ENCODE measurements around the gene DDX51. TPM values are rescaled to one million over a fixed set of nuclear protein-coding genes. Genes with fewer than 3 reads are reported as not detected.

DDX51 gene
- total and polyA plus RNA-seq, 2 donors (not counting 1 experiment from before 2014, with no cell fraction given) = 46.3 to 60.8 TPM

- peak overlapping the region; percentile 45 for H2AFZ ChIP-seq (ENCODE audit: insufficient read depth, low read depth, low read length, poor library complexity, severe bottlenecking)
- H3K4me3 ChIP-seq (ENCODE audit: control extremely low read depth in 1 of 5, extremely low read depth in 1 of 5, insufficient read depth in 1 of 5, low read depth in 2 of 5, low read length in 4 of 5) = no peak overlapping the region
- H4K20me1 ChIP-seq (ENCODE audit: control insufficient read depth, insufficient read depth, low read length, poor library complexity, severe bottlenecking) = no peaks in the 10 kb centered on the region
- POLR2A ChIA-PET = no interaction called here
- 82% methylated on average over 38 of the region's 39 CpGs for WGBS (ENCODE audit: insufficient coverage)
- no peak for TF ChIP-seq EZH2 (IDR thresholded peaks at IDR 0.05; ENCODE audit: borderline replicate concordance, insufficient read depth, low read depth, low read length, poor library complexity, severe bottlenecking)
- no peak for TF ChIP-seq CTCF (IDR thresholded peaks at IDR 0.05)
- Mint-ChIP-seq H3K27ac (no peak overlapping the region), H3K27me3 (no peaks in the 10 kb centered on the region), H3K9me3 (ENCODE audit: insufficient read depth) (peaks cover 6% of the 10 kb centered on the region), H3K4me3 (no peak overlapping the region), H3K4me1 (peaks cover 14% of the 10 kb centered on the region)
- no peak overlapping the region for H3K27ac ChIP-seq (ENCODE audit: low read length in 2 of 2)
- H3K27me3 ChIP-seq (replicated peaks in 1 of 4; ENCODE audit: control extremely low read depth in 1 of 4, control insufficient read depth in 3 of 4, insufficient read depth in 4 of 4, low read length in 3 of 4) = no peaks in the 10 kb centered on the region
- H3K36me3 ChIP-seq (replicated peaks in 1 of 2; ENCODE audit: control extremely low read depth in 1 of 2, control insufficient read depth in 1 of 2, extremely low read depth in 1 of 2, insufficient read depth in 2 of 2, low read length in 1 of 2) = no peaks in the 10 kb centered on the region
- peaks cover 29 to 40% of the 10 kb centered on the region in 2 donors for H3K4me1 ChIP-seq (ENCODE audit: control insufficient read depth in 2 of 2, insufficient read depth in 2 of 2, low read length in 2 of 2)
- H3K79me2 ChIP-seq (ENCODE audit: control insufficient read depth, insufficient read depth, low read length) = no peaks in the 10 kb centered on the region
- CTCF ChIA-PET = no interaction called here
- peak overlapping the region; percentile 46 for H3K4me2 ChIP-seq (replicated peaks; ENCODE audit: low read depth, low read length, poor library complexity, severe bottlenecking)
- DNase-seq (peak; percentile 52), ATAC-seq (ENCODE audit: low read depth) (no peak)
- H3K9me3 ChIP-seq (ENCODE audit: control extremely low read depth in 1 of 3, control insufficient read depth in 2 of 3, insufficient read depth in 1 of 3, low read length in 2 of 3) = peaks cover 0 to 63% (median 0%) of the 10 kb centered on the region in 3 donors
- H3K9ac ChIP-seq (ENCODE audit: low read length) = no peak overlapping the region
- intact Hi-C loops (cut with micrococcal nuclease) = no loop called here
Measured at GRCh38 chr12:132186857-132187620, 42.9 kb upstream of the DDX51 start.

- H3K4me1 Mint-ChIP-seq = peaks cover 14% of the 10 kb centered on the region
- H3K27me3 Mint-ChIP-seq = peaks cover under 1% of the 10 kb centered on the region
- Histone ChIP-seq H2AFZ (ENCODE audit: insufficient read depth, low read depth, low read length, poor library complexity, severe bottlenecking) (peak overlapping the region; percentile 45), H3K4me2 (replicated peaks; ENCODE audit: low read depth, low read length, poor library complexity, severe bottlenecking) (peak overlapping the region; percentile 46), H3K9me3 (ENCODE audit: control extremely low read depth in 1 of 3, control insufficient read depth in 2 of 3, insufficient read depth in 1 of 3, low read length in 2 of 3) (peaks cover 0 to 70% (median 0%) of the 10 kb centered on the region in 3 donors), H3K9ac (ENCODE audit: low read length) (no peak overlapping the region), H3K79me2 (ENCODE audit: control insufficient read depth, insufficient read depth, low read length) (no peaks in the 10 kb centered on the region), H3K4me3 (ENCODE audit: control extremely low read depth in 1 of 5, extremely low read depth in 1 of 5, insufficient read depth in 1 of 5, low read depth in 2 of 5, low read length in 4 of 5) (peak overlapping the region in 1 of 5 experiments; percentile 1), H4K20me1 (ENCODE audit: control insufficient read depth, insufficient read depth, low read length, poor library complexity, severe bottlenecking) (no peaks in the 10 kb centered on the region), H3K36me3 (replicated peaks in 1 of 2; ENCODE audit: control extremely low read depth in 1 of 2, control insufficient read depth in 1 of 2, extremely low read depth in 1 of 2, insufficient read depth in 2 of 2, low read length in 1 of 2) (no peaks in the 10 kb centered on the region), H3K27me3 (replicated peaks in 1 of 4; ENCODE audit: control extremely low read depth in 1 of 4, control insufficient read depth in 3 of 4, insufficient read depth in 4 of 4, low read length in 3 of 4) (no peaks in the 10 kb centered on the region), H3K4me1 (ENCODE audit: control insufficient read depth in 2 of 2, insufficient read depth in 2 of 2, low read length in 2 of 2) (peaks cover 29 to 40% of the 10 kb centered on the region in 2 donors), H3K27ac (ENCODE audit: low read length in 2 of 2) (no peak overlapping the region)
- ChIA-PET POLR2A (no interaction called here), CTCF (no interaction called here)
- peaks cover 6% of the 10 kb centered on the region for H3K9me3 Mint-ChIP-seq (ENCODE audit: insufficient read depth)
- H3K4me3 Mint-ChIP-seq = no peak overlapping the region
- TF ChIP-seq CTCF (IDR thresholded peaks at IDR 0.05) = no peak
- no peak for TF ChIP-seq EZH2 (IDR thresholded peaks at IDR 0.05; ENCODE audit: borderline replicate concordance, insufficient read depth, low read depth, low read length, poor library complexity, severe bottlenecking)
- H3K27ac Mint-ChIP-seq = no peak overlapping the region
- ATAC-seq (ENCODE audit: low read depth) = no peak
- 41% methylated on average over 18 of the region's 24 CpGs for WGBS (ENCODE audit: insufficient coverage)
- intact Hi-C loops (cut with micrococcal nuclease) = no loop called here
- no peak for DNase-seq
Measured at GRCh38 chr12:132186208-132186856, 42.2 kb upstream of the DDX51 start.

All from B cell (primary cell).